Panc1 (cell line): Measurements from ENCODE around the gene SLC25A10.

Experiments
- CTCF ChIP-seq: fragments of 450-650 bp; IDR thresholded peaks from 2 replicates; pipeline ENCODE4 v1.5.1; 2017; ENCODE audit warnings: mild to moderate bottlenecking
- POLR2AphosphoS5 ChIP-seq: IDR thresholded peaks from 2 replicates; pipeline ENCODE4 v1.6.1; 2012; ENCODE audit warnings: mild to moderate bottlenecking, low read depth, low read length, moderate library complexity
- REST ChIP-seq, 2 experiments: IDR thresholded peaks; 2 replicates each; pipeline ENCODE4 v1.6.1; 2011 to 2012; ENCODE audit warnings: low read depth in 2 of 2, control low read depth in 1 of 2, low read length in 1 of 2, mild to moderate bottlenecking in 1 of 2, moderate library complexity in 1 of 2; ENCODE audit not compliant: insufficient read depth in 1 of 2

GRCh38 chr17:81720267-81721071 lies 8.4 kb downstream of the SLC25A10 start:
- TF ChIP-seq CTCF (no peak), POLR2AphosphoS5 (no peak), REST (IDR thresholded peaks at IDR 0.05; ENCODE audit: insufficient read depth in 1 of 2, low read depth in 2 of 2, low read length in 1 of 2) (no peak)
